ENCODE results near the gene SEH1L. TPM values are rescaled to one million over a fixed set of nuclear protein-coding genes. Genes with fewer than 3 reads are reported as not detected.
"Not testable (repeated sequence)": the region's sequence is repeated elsewhere in the genome, so short reads cannot be mapped to it uniquely, and the experiment has no call there.

Gene SEH1L
- polyA plus RNA-seq, 3 donors, result 10.5 to 25.8 (median 18.7) TPM

DNA sequence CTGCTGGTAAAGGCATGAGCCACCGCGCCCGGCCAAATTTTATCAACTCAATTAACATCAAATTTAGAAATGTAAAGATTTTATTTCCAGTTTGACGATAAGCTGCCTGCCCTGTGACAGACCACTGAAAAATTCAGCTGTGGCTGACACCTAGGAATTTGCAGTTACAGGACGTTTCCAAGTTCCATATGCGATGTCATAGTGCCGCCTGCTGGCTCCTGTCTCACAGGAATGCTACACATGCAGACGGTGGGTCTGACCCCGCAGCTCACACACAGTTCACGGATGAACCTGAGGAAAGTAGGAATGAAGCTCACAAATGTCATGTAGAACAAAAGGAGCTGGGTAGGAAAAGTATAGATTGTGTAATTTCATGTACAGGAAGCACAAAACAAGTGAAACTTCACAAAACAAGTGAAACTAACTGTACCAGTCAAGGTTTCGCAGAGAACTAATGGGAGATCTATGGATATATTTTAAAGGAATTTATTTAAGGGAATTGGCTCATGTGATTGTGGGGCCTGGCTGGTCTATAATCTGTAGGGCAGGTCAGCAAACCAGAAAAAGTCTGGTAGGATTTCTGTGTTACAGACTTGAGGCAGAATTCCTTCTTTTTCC is 13.2 kb upstream of the SEH1L start:
- H3K27ac ChIP-seq (ENCODE audit: low read depth, low read length), result no peak overlapping the region
- WGBS, 3 donors, result 17 to 28% (median 24%) methylated on average over 11 of the region's 11 CpGs

GRCh38 chr18:12939162-12939561 is 8.6 kb upstream of the SEH1L start:
- no peak overlapping the region for H3K27ac ChIP-seq (ENCODE audit: low read depth, low read length)
- 85 to 96% (median 92%) methylated on average over 2 of the region's 2 CpGs for WGBS, 3 donors

DNA sequence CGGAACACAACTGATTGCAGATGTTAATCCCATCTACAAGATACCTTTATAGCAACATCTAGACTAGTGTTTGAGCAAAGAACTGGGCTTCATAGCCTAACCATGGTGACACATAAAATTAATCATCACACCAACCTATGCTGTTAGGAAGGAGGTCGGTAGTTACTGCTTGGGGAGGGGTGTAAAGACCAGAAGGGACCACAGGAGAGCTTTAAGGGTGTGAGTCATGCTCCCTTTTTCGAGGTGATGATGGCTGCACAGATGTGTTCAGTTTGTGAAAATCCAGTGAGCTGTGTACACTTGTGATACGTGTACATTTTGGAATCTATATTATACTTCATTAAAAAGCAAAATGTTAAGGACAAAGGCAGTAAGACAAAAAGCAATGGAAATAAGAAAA is 4.6 kb upstream of the SEH1L start:
- no peak overlapping the region for H3K27ac ChIP-seq (ENCODE audit: low read depth, low read length)
- WGBS, 3 donors, result 76 to 78% (median 77%) methylated on average over 4 of the region's 4 CpGs

- no peak overlapping the region for H3K27ac ChIP-seq (ENCODE audit: low read depth, low read length)
- 24 to 38% (median 37%) methylated on average over 4 of the region's 4 CpGs for WGBS, 3 donors
Measured at GRCh38 chr18:12944709-12945108, 3.1 kb upstream of the SEH1L start.

DNA sequence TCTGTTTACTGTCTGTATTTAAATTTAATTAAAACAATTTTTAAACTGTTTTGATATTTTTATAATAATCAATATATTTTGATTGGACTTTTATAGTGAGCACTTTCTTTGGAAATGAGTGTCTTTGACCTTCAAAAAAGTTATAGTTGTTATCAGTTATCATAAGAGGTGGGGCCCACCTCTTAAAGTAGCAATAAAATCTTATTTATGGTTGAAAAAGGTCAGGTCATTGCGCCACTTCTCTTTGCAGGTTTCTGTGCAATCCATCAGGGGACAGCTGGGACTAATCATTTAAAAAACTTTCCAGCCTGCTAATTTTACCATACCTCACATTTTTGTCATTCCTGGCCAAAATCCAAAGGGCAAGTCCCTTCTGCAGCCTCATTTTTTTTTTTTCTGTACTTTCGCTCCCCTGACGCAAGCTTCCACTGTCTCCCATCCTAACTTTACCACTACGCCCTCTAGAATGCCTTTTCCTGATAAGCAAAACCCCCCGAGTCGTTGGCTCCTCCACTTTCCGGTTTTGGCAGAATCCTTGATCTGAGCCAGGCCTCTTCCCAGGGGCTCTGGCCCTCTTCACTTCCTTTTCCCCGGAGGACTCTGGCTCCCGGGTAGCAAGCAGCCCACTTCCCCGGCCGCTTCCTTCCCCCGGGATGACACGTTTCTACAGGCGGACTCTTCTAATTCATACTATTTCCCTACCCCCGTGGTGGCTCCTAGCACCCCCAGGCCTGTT is 1.1 kb upstream of the SEH1L start:
- WGBS, 3 donors, result 2 to 4% (median 3%) methylated on average over 15 of the region's 15 CpGs
- H3K27ac ChIP-seq (ENCODE audit: low read depth, low read length), result peak overlapping the region; percentile 48

GRCh38 chr18:12948050-12948804 is 416 bp downstream of the SEH1L start:
- H3K27ac ChIP-seq (ENCODE audit: low read depth, low read length), result peak overlapping the region; percentile 81
- 1 to 2% (median 1%) methylated on average over 60 to 81 of the region's 81 CpGs for WGBS, 3 donors

GRCh38 chr18:12958478-12958877 is 10.7 kb downstream of the SEH1L start:
- WGBS, 3 donors, result 97 to 99% (median 99%) methylated on average over 3 of the region's 3 CpGs
- no peak overlapping the region for H3K27ac ChIP-seq (ENCODE audit: low read depth, low read length)

- no peak overlapping the region for H3K27ac ChIP-seq (ENCODE audit: low read depth, low read length)
- 80 to 83% (median 81%) methylated on average over 2 of the region's 2 CpGs for WGBS, 3 donors
Measured at GRCh38 chr18:12960395-12960794, 12.6 kb downstream of the SEH1L start.

- 57 to 67% (median 64%) methylated on average over 6 of the region's 6 CpGs for WGBS, 3 donors
- H3K27ac ChIP-seq (ENCODE audit: low read depth, low read length), result no peak overlapping the region
Measured at GRCh38 chr18:12960853-12961397, 13.1 kb downstream of the SEH1L start.

DNA sequence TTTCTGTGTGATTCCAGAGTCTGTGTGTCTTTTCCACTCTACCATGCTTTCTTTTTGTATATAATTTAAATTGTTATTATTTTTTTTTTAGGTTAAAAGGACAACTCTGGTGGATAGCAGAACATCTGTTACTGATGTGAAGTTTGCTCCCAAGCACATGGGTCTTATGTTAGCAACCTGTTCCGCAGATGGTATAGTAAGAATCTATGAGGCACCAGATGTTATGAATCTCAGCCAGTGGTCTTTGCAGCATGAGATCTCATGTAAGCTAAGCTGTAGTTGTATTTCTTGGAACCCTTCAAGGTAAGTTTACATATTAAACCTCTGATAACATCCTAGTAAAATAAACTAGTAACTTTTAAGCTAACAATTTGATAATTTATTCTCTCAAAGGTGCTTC is 15.3 kb downstream of the SEH1L start:
- H3K27ac ChIP-seq (ENCODE audit: low read depth, low read length), result no peak overlapping the region
- WGBS, 3 donors, result 65 to 98% (median 90%) methylated on average over 1 of the region's 1 CpG

DNA sequence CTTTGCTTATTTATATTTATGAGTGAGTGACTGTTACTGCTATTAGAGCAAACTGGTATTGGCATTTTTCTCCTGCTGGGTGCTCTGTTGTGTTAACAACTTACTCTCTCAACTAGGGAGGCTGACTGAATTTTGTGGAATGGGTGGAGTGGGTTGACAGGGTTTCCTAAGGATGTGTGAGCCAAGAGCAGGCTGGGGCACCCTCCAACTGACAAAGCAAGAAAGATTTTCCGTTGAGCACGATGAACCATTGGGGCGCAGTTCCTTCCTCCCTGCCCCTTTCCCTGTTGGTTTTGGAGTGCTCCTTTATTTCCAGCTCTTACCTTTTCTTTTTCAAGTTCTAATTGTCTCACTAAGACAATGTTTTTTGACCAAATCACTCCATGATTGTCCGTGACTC is 20.3 kb downstream of the SEH1L start:
- no peak overlapping the region for H3K27ac ChIP-seq (ENCODE audit: low read depth, low read length)
- WGBS, 3 donors, result 78 to 98% (median 79%) methylated on average over 4 of the region's 4 CpGs

DNA sequence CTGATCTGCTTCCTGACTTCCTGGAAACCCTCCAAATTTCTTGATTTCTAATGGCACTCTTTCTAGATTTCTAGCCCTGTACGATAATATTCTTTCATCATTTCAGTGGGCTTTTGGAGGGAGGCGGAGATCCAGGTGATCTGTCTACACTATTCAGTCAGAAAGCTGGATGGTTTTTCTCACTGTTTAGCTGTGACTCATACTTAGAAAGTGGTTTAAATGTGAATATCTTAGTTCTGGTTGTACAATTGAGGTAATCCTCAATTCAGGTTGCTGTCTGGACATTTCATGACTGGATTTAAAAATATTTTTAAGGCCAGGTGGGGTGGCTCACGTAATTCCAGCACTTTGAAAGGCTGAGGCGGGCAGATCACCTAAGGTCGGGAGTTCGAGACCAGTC is 20.8 kb downstream of the SEH1L start:
- no peak overlapping the region for H3K27ac ChIP-seq (ENCODE audit: low read depth, low read length)
- 93 to 95% (median 94%) methylated on average over 6 of the region's 6 CpGs for WGBS, 3 donors

GRCh38 chr18:12973562-12974213 is 25.9 kb downstream of the SEH1L start:
- WGBS, 3 donors, result 84 to 96% (median 90%) methylated on average over 4 of the region's 4 CpGs
- H3K27ac ChIP-seq (ENCODE audit: low read depth, low read length), result no peak overlapping the region

DNA sequence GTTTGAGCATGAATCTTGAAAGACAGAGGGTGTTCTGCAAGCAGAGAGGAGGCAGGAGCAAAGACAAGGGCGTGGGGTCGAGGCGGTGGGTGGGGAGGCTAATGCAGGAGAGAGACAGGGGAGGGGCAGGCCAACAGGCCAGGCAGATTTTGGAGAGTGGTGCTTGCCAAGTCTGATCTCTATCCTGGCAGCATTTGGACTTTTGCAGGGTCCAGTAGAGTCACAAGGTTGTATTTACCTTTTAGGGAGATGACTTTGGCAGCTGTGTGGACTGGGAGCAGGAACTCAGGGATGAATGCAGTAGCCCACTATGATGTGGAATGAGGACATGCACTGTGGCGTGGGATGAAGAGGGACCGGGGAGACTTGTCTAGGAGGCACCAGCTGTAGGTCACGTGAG is 27.7 kb downstream of the SEH1L start:
- H3K27ac ChIP-seq (ENCODE audit: low read depth, low read length), result no peak overlapping the region
- 96 to 98% (median 98%) methylated on average over 6 of the region's 6 CpGs for WGBS, 3 donors

- no peak overlapping the region for H3K27ac ChIP-seq (ENCODE audit: low read depth, low read length)
- 82 to 94% (median 85%) methylated on average over 12 of the region's 12 CpGs for WGBS, 3 donors
Measured at GRCh38 chr18:12976305-12976704, 28.5 kb downstream of the SEH1L start.

- WGBS, 3 donors, result 93 to 95% (median 95%) methylated on average over 6 to 18 of the region's 34 CpGs
- not testable (repeated sequence) for H3K27ac ChIP-seq (ENCODE audit: low read depth, low read length)
Measured at GRCh38 chr18:12980065-12980464, 32.3 kb downstream of the SEH1L start.

GRCh38 chr18:12989397-12990122 is 41.7 kb downstream of the SEH1L start:
- 87 to 90% (median 90%) methylated on average over 8 of the region's 8 CpGs for WGBS, 3 donors

DNA sequence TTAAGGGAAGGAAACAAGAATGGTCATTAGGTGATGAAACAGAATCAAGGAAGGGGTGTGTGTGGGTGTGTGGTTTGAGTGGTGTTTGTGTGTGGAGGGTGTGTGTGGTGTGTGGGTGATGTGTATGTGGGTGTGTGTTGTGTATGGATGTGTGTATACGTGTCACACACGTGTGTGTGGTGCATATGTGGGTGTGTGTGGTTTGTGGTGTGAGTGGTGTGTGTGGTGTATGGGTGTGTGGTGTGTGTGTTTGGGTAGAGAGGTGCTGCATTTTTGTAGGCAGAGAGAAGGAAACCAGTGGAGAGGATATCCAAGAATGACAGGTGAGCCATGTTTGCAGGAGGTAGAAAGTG is 42.3 kb downstream of the SEH1L start:
- 39 to 46% (median 41%) methylated on average over 2 of the region's 2 CpGs for WGBS, 3 donors
- H3K27ac ChIP-seq (ENCODE audit: low read depth, low read length), result no peak overlapping the region

More at GRCh38 chr18:12989397-12990122, 41.7 kb downstream of the SEH1L start:
- no peak overlapping the region for H3K27ac ChIP-seq (ENCODE audit: low read depth, low read length)

All from adipose tissue (tissue), 3 donors.